Measurements from ENCODE around the gene SLC43A1. TPM values are rescaled to one million over a fixed set of nuclear protein-coding genes. Genes with fewer than 3 reads are reported as not detected.
A peak's percentile ranks its signal among the peaks of the same experiment; 100 is the strongest.

The SLC43A1 gene
- total and polyA plus RNA-seq, 8 donors, result 11.7 to 25.3 (median 18.0) TPM

- DNase-seq (peak in 2 of 4 donors; percentile 52 to 84), ATAC-seq (peak; percentile 82)
- intact Hi-C loops (cut with DNase I), result no loop called here
- peak; percentile 26 to 62 for TF ChIP-seq CTCF (IDR thresholded peaks at IDR 0.05)
- Histone ChIP-seq H3K4me1 (peaks cover 10 to 43% of the 10 kb centered on the region in 2 donors), H3K27me3 (peaks cover 0 to 38% of the 10 kb centered on the region in 2 donors), H3K4me3 (peak overlapping the region; percentile 24 to 40), H3K27ac (no peak overlapping the region), H3K9me3 (no peaks in the 10 kb centered on the region), H3K36me3 (no peaks in the 10 kb centered on the region)
These were observed 38.6 kb downstream of the SLC43A1 start for GRCh38 chr11:57476757-57477506.

DNA sequence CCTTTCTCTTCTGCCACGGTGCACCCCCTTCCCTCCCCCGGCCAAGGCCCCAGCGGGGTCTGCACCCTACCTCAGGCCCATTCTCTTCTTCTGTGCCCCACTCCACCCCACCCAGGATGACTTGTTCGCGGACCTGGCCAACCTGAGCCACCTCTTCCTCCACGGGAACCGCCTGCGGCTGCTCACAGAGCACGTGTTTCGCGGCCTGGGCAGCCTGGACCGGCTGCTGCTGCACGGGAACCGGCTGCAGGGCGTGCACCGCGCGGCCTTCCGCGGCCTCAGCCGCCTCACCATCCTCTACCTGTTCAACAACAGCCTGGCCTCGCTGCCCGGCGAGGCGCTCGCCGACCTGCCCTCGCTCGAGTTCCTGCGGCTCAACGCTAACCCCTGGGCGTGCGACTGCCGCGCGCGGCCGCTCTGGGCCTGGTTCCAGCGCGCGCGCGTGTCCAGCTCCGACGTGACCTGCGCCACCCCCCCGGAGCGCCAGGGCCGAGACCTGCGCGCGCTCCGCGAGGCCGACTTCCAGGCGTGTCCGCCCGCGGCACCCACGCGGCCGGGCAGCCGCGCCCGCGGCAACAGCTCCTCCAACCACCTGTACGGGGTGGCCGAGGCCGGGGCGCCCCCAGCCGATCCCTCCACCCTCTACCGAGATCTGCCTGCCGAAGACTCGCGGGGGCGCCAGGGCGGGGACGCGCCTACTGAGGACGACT is 39.3 kb downstream of the SLC43A1 start:
- ATAC-seq (peak; percentile 61), DNase-seq (peak in 1 of 4 donors; percentile 86)
- Histone ChIP-seq H3K9me3 (no peaks in the 10 kb centered on the region), H3K4me1 (peaks cover 10 to 42% of the 10 kb centered on the region in 2 donors), H3K27me3 (peaks cover 0 to 36% of the 10 kb centered on the region in 2 donors), H3K4me3 (peak overlapping the region; percentile 24 to 40), H3K27ac (no peak overlapping the region), H3K36me3 (no peaks in the 10 kb centered on the region)
- TF ChIP-seq CTCF (IDR thresholded peaks at IDR 0.05), result no peak
- intact Hi-C loops (cut with DNase I), result no loop called here

DNA sequence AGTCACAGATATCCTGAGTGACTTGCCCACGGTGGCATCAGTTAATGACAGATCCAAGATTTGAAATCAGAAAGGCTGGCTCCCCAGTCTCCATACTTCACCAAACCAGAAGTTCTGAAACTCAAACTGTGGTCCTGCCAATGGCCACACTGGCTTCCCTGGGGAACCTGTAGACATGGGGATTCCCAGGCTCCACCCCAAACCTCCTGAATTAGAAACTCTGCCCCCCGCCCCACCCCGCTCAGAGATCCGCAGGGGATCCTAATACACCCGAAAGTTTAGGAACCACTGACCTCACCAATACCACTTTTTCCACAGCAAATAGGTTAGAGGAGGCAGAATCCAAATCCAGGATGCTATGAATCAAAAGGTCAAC is 39.8 kb downstream of the SLC43A1 start:
- Histone ChIP-seq H3K4me3 (peak overlapping the region in 1 of 2 donors; percentile 40), H3K27me3 (peaks cover 0 to 36% of the 10 kb centered on the region in 2 donors), H3K36me3 (no peaks in the 10 kb centered on the region)

DNA sequence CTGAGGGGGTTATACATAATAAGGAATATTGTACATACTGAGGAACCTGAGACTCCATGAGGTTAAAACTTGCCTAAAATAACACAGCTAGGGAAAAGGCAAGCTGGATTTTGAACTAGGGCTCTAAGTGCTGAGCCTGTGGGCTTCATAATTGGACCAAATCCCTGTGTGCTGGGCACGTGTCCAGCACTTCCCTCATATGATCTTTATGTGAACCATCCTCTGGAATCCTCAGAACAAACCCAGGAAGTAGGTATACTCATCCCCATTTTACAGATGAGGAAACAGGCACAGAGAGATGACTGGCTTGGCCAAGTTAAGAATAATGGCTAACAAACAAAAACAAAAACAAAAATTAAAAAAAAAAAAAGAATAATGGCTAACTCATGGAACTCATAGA is 40.3 kb downstream of the SLC43A1 start:
- no peak for DNase-seq

More for the DNA sequence above, 39.8 kb downstream of the SLC43A1 start:
- Histone ChIP-seq H3K9me3 (no peaks in the 10 kb centered on the region), H3K4me1 (peaks cover 10 to 42% of the 10 kb centered on the region in 2 donors), H3K27ac (no peak overlapping the region)
- TF ChIP-seq CTCF (IDR thresholded peaks at IDR 0.05), result no peak
- DNase-seq (no peak), ATAC-seq (no peak)
- intact Hi-C loops (cut with DNase I), result no loop called here

More for the DNA sequence above, 40.3 kb downstream of the SLC43A1 start:
- peaks cover 0 to 36% of the 10 kb centered on the region in 2 donors for H3K27me3 ChIP-seq
- TF ChIP-seq CTCF (IDR thresholded peaks at IDR 0.05), result no peak
- H3K4me1 ChIP-seq, result peaks cover 10 to 42% of the 10 kb centered on the region in 2 donors
- no peaks in the 10 kb centered on the region for H3K9me3 ChIP-seq
- intact Hi-C loops (cut with DNase I), result no loop called here
- H3K27ac ChIP-seq, result no peak overlapping the region
- ATAC-seq, result no peak
- no peak overlapping the region for H3K4me3 ChIP-seq
- H3K36me3 ChIP-seq, result no peaks in the 10 kb centered on the region

Measured in left lung (tissue), 10 donors.